Measurements from ENCODE around the gene FNTB. TPM values are rescaled to one million over a fixed set of nuclear protein-coding genes. Genes with fewer than 3 reads are reported as not detected.

FNTB gene
- total and polyA plus RNA-seq, 2 of the 13 experiments (the other 11 are each of a cell fraction or from before 2014, with no cell fraction given): 23.6 to 28.5 TPM

DNA sequence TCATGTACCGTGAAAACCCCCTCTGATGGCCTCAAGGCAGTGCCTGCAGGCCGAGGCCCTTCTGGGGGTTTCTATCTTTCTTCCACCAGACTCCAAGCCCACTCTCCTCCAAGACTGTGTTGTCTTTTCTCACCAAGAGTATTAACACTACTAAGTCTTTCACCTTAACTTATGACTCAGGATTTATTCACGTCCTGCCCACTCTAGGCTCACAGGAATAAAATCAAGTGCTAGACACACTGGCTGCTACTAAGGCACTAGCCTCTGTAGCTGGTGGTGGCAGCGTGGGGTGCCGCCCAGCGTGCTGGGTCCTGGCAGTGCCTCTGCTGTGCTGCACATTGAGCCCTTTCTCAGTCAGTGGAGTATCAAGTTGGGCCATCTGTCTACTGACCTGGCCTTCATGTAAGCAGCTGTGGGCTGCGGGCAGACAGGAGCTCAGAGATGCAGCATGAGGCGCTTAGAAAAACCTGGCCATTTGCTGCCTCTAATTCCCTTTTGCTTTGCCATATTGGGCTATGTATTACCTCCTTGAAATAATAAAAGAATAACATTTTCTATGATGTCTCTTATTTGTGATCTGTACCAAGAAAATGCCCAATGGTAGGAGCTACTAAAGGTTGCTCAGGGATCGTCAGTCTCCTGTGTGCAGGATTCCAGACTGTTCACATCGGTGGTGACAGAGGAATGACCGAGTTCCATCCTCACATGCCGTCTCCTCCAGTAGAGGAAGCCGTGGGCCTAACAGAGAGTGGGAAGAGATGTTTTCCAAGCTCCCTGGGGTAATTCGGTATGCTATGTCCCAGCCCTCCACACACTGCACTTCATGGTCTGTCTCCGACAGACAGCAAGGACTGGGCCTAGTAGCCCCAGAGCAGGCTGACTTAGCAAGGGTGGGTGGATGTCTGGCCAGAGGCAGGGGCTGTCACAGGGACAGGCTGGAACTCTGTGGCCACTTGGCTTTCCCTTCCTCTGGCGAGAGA is 75.7 kb downstream of the FNTB start (continued):
- TF ChIP-seq ZNF234 (CRISPR knock-in tag; conservative IDR thresholded peaks at IDR 0.05) (no peak), ZNF775 (CRISPR knock-in tag; IDR thresholded peaks at IDR 0.05; ENCODE audit: borderline replicate concordance) (no peak)

- in situ Hi-C loops (cut with HindIII; ENCODE audit: extremely low pct_ligation_motif_present, low pct_unique_long_range_greater_than_20kb) (no loop called here), intact Hi-C loops (cut with micrococcal nuclease; ENCODE audit: unreplicated experiment) (no loop called here)
- ATAC-seq (no peak), DNase-seq (ENCODE audit: low spot score) (no peak), FAIRE-seq (no peak)
- no peak overlapping the region for H3K27ac ChIP-seq (ENCODE audit: extremely low read length, insufficient read depth, low read length)
- H3K9me3 ChIP-seq (ENCODE audit: low read length): no peaks in the 10 kb centered on the region
- H3K27me3 ChIP-seq (ENCODE audit: control insufficient read depth in 1 of 2, insufficient read depth in 2 of 2, low read length in 2 of 2): no peaks in the 10 kb centered on the region
- no peak for TF ChIP-seq JARID2 (CRISPR knock-in tag; IDR thresholded peaks at IDR 0.05; ENCODE audit: insufficient replicate concordance)
- TF ChIP-seq FOXC1 (CRISPR knock-in tag; IDR thresholded peaks at IDR 0.05; ENCODE audit: borderline replicate concordance): no peak
- no peak for TF ChIP-seq POLR2G (IDR thresholded peaks at IDR 0.05; ENCODE audit: low read depth, low read length)
- TF ChIP-seq MEF2D (CRISPR knock-in tag; IDR thresholded peaks at IDR 0.05): no peak
- CTCF ChIA-PET (ENCODE audit: low intra/inter-chr PET ratio, low total read pairs): no interaction called here
- peaks cover 13 to 46% of the 10 kb centered on the region in 2 experiments; a peak in 4 of 5 replicates for H3K36me3 ChIP-seq (replicated peaks in 1 of 2; ENCODE audit: control insufficient read depth in 1 of 2, insufficient read depth in 2 of 2, low read length in 2 of 2)
- no peak overlapping the region for H3K4me2 ChIP-seq (ENCODE audit: low read depth, low read length)
- H2AFZ ChIP-seq (ENCODE audit: low read length): no peak overlapping the region
- 97% methylated on average over 6 of the region's 7 CpGs for WGBS (ENCODE audit: low lambda C conversion rate)
- no peaks in the 10 kb centered on the region for H4K20me1 ChIP-seq (ENCODE audit: insufficient read depth, low read length)
- BruUV-seq (replicated peaks): no TSS peak
- H3K4me3 ChIP-seq (replicated peaks in 1 of 3; ENCODE audit: insufficient read depth in 1 of 3, low read depth in 2 of 3, low read length in 3 of 3): no peak overlapping the region
- H3K79me2 ChIP-seq (ENCODE audit: insufficient read depth, low read length): no peaks in the 10 kb centered on the region
- H3K4me1 ChIP-seq (ENCODE audit: insufficient read depth, low read length): no peaks in the 10 kb centered on the region
- H3K9ac ChIP-seq (ENCODE audit: insufficient read depth, low read depth, low read length): no peak overlapping the region
- POLR2A ChIA-PET: no interaction called here
These were observed 79.0 kb downstream of the FNTB start for GRCh38 chr14:65065719-65066118.
